AG20443 (cell line): ENCODE measurements around the gene MYO18A.
A peak's percentile ranks its signal among the peaks of the same experiment; 100 is the strongest.
"Not testable (repeated sequence)": the region's sequence is repeated elsewhere in the genome, so short reads cannot be mapped to it uniquely, and the experiment has no call there.

Experiments used
- DNase-seq: peaks from one replicate; pipeline ENCODE4 v3.0.0; 2012; ENCODE audit warnings: low spot score, mixed read lengths

The MYO18A gene

GRCh38 chr17:29180034-29180787 is at the start of gene MYO18A:
MYO18A (minus strand) TSS chr17:29180398; CDS start chr17:29166940, 13,458 bp downstream.
- DNase-seq, result peak; percentile 96

- no peak for DNase-seq
These were observed 45.2 kb upstream of the MYO18A start for GRCh38 chr17:29225396-29225795.

- not testable (repeated sequence) for DNase-seq
These were observed 41.1 kb upstream of the MYO18A start for GRCh38 chr17:29221338-29221737.

- DNase-seq, result peak; percentile 89
These were observed 39.3 kb upstream of the MYO18A start for GRCh38 chr17:29219378-29220047.

GRCh38 chr17:29216856-29217255 is 36.7 kb upstream of the MYO18A start:
- DNase-seq, result no peak

GRCh38 chr17:29216181-29216580 is 36.0 kb upstream of the MYO18A start:
- no peak for DNase-seq

GRCh38 chr17:29215717-29216116 is 35.5 kb upstream of the MYO18A start:
- DNase-seq, result no peak

GRCh38 chr17:29215174-29215573 is 35.0 kb upstream of the MYO18A start:
- DNase-seq, result no peak

GRCh38 chr17:29214215-29215146 is 34.3 kb upstream of the MYO18A start:
- no peak for DNase-seq

- peak; percentile 76 for DNase-seq
These were observed 32.5 kb upstream of the MYO18A start for GRCh38 chr17:29212681-29213121.

- no peak for DNase-seq
These were observed 32.0 kb upstream of the MYO18A start for GRCh38 chr17:29212094-29212631.

- peak; percentile 36 for DNase-seq
These were observed 30.7 kb upstream of the MYO18A start for GRCh38 chr17:29210879-29211278.

- no peak for DNase-seq
These were observed 28.9 kb upstream of the MYO18A start for GRCh38 chr17:29209073-29209472.

GRCh38 chr17:29207975-29208374 is 27.8 kb upstream of the MYO18A start:
- DNase-seq, result no peak

GRCh38 chr17:29205047-29205446 is 24.8 kb upstream of the MYO18A start:
- DNase-seq, result no peak

GRCh38 chr17:29204068-29204804 is 24.0 kb upstream of the MYO18A start:
- not testable (repeated sequence) for DNase-seq

- DNase-seq, result no peak
These were observed 17.5 kb upstream of the MYO18A start for GRCh38 chr17:29197516-29198272.

GRCh38 chr17:29196769-29197515 is 16.7 kb upstream of the MYO18A start:
- no peak for DNase-seq

GRCh38 chr17:29195465-29196081 is 15.4 kb upstream of the MYO18A start:
- no peak for DNase-seq
